Measurements from ENCODE around the gene LRCH1.
A peak's percentile ranks its signal among the peaks of the same experiment; 100 is the strongest.

The LRCH1 gene

DNA sequence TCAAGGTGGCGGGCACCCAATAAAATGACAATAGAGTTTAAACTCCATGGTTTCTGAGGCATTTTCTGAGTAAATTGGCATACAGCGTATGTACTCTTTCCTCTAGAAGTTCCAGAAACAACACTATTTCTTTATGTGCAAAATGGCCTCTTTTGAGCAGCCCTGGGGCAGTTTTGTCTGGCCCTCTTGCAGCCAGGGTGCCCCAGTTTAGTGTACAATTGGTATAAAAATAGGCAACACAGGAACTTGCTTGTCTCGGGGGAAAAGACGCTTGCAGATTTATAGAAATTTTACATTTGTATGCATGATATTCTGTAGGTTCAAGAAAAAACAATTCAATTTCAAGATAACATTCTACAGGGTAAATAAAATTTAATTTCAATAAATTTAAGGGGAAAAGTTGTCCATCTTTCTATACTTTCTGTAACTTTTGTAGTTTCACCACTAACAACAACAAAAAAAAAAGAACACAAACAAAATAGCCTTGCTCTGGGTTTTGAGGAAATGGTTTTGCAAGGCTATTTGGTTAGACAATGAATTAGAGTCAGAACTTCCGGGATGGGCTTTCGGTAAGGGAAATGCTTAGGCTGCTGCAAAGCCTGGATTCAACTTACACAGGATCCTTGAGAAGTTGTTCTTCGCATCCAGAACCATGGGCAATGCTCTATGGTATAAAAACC is 45.3 kb downstream of the LRCH1 start:
- no peak for DNase-seq
- no peak for TF ChIP-seq POLR2A (IDR thresholded peaks at IDR 0.05; ENCODE audit: low read length)
- TF ChIP-seq GATA1 (IDR thresholded peaks at IDR 0.05; ENCODE audit: low read depth, low read length) = no peak

DNA sequence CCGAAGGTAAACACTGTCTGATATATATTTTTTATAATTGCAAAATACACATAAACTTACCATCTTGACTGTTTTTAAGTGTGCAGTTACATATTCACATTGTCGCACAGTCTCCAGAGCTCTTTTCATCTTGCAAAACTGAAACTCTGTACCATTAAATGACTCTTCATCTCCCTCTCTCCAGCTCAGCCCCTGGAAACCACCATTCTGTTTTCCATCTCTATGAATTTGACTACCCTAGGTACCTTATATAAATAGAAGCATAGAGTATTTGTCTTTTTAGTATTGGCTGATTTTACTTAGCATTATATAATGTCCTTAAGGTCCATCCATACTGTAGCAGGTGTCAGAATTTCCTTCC is 45.8 kb downstream of the LRCH1 start:
- TF ChIP-seq GATA1 (IDR thresholded peaks at IDR 0.05; ENCODE audit: low read depth, low read length) (no peak), POLR2A (IDR thresholded peaks at IDR 0.05; ENCODE audit: low read length) (no peak)
- no peak for DNase-seq

DNA sequence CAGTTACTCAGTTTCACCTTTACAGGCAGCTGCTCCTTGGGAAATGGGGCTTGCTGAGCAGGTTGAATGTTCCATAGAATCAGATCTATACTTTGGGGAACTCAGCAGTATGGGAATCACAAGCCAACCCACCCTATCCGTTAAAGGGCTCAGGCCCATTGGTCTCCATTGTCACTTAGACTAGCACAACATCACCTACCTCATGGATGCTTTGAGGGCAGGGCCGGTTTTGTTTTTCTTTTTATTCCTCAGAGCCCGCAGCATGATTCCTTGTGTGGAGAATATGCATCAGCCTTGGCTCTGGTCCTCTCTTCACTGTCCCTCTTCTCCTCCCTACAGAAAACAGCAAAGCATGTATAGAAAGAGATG is 48.0 kb downstream of the LRCH1 start:
- DNase-seq = no peak
- no peak for TF ChIP-seq POLR2A (IDR thresholded peaks at IDR 0.05; ENCODE audit: low read length)
- no peak for TF ChIP-seq GATA1 (IDR thresholded peaks at IDR 0.05; ENCODE audit: low read depth, low read length)

DNA sequence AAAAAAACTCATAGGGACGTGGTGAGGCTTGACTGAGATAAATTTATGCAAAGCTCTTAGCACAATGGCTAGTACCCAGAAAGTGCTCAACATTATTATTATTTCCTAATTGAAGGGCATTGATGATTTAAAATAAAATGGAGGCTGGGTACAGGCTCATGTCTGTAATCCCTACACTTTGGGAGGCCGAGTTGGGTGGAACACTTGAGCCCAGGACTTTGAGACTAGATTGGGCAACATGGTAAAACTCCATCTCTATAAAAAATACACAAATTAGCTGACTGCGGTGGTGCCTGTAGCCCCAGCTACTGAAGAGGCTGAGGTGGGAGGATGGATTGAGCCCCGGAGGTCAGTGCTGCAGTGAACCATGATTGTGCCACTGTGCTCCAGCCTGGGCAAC is 49.6 kb downstream of the LRCH1 start:
- TF ChIP-seq GATA1 (IDR thresholded peaks at IDR 0.05; ENCODE audit: low read depth, low read length) (no peak), POLR2A (IDR thresholded peaks at IDR 0.05; ENCODE audit: low read length) (no peak)
- DNase-seq = no peak

DNA sequence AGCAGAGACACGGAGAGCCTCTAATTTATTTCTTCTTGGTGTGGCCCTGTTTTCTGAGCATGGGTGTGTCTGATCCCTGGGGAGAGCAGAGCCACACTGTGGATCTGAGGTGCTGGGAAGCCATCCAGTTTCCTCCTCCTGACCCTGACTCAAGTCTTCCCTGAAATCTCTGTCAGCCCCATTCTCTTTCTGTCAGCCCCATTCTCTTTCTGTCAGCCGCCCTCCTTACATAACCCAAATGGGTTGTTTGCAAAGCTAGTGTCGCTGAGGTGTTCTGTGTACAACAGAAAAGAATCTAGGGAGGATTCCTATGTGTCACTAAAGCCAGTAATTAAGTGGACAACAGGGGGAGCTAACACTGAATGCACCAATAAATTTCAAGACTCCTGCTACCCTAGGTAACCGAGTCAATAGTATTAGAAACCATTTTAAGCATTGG is 50.2 kb downstream of the LRCH1 start:
- no peak for TF ChIP-seq POLR2A (IDR thresholded peaks at IDR 0.05; ENCODE audit: low read length)
- TF ChIP-seq GATA1 (IDR thresholded peaks at IDR 0.05; ENCODE audit: low read depth, low read length) = no peak
- peak; percentile 40 to 56 for DNase-seq

DNA sequence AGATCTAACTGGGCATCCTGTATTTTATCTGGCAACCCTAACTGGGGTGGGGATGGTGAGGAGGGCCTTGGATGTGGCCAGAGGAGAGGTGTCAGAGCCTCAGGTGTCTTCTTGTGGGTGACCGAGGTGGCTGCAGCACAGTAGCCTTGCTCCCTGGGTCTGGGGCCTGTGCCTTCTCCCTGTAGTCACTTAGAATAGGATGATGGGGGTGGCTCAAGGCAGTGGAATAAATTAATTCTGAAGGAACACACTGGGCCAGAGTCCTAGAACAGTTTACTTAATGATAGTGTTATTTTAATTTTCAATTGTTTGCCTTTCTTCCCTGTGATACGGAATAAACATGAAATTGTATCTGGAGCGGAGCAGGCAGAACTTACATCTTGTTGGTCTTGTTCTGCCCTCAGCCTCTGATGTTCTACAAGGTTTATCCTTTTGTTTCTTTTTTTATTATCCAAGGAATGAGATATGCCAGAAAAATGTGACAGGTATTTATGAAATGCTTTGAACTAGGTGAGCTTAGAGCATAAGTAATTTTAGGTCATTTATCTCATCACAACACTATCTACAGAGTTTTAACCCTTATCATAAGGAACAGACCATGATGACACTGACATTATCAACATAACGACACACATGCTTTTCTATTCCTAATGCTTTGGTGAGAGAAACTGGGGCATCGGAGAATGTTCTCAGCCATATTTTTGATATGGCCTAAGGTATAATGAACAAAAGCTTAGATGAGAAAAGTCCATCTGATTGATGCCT is 51.4 kb downstream of the LRCH1 start:
- DNase-seq = peak; percentile 55 to 80
- TF ChIP-seq GATA1 (IDR thresholded peaks at IDR 0.05; ENCODE audit: low read depth, low read length) (no peak), POLR2A (IDR thresholded peaks at IDR 0.05; ENCODE audit: low read length) (no peak)

DNA sequence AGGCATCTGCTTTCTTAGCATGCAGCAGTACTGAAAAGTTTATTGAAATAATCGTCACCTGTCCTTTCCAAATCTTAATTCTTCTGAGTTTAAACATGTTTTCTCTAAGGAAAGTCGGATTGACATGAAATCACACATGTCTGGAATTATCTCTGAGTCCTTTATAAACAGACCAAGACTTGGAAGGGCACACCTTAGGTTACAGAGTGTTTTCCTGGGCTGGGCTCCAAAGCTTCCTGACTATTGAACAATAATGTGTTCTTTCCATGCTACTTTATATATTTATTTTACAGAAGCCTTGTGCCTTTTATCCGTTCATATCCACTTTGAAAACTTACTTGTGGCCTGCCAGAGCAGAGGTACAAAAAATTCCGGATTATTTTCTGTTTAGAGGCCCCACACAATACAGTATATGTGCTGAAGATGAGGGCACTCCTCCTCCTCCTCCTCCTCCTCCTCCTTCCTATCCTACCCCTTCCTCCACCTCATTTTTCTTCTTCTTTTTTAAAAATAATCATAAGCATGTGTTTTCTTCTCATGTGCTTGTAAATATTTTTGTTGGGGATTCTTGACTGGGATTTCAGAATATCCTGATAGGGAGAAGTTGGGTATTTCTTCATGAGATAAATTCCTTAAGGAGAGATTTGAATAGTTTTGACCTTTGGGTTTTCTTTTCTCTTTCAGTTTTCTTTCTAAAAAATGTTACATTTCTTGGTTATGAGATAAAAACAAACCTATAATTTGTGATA is 52.3 kb downstream of the LRCH1 start:
- TF ChIP-seq GATA1 (IDR thresholded peaks at IDR 0.05; ENCODE audit: low read depth, low read length) (no peak), POLR2A (IDR thresholded peaks at IDR 0.05; ENCODE audit: low read length) (no peak)
- no peak for DNase-seq

DNA sequence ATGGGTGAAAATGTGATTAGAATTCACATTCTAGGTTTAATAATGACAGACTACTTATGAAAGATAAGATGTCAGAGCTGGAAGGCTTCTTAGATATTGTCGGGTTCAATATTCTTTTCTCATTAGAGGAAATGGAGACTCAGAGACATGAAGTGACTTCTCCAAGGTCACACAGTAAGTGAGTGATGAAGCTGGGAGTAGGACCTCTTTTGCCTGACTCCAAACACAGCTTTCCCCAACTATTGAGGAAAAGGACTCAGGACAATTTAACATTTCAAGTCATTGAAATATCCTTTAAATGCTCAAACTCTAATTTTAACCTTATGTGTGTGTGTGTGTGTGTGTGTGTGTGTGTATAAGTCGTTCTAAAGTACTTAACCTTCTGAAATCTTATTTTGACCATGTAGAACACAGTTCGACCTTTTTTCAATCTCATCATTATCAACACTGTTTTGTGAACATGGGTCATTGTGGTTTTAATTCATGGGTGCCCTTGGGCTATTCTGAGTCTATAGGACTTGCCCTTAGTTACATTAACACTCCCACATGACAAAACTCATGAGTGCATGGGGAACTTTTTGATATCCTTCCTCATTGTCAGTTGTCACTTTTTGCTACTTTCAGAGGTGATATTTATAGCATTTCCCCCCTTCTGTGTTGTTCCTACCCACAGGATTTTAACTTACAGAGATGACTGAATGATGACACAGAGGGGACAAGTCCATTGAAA is 53.0 kb downstream of the LRCH1 start:
- DNase-seq = peak in 1 of 2 experiments; percentile 12
- TF ChIP-seq POLR2A (IDR thresholded peaks at IDR 0.05; ENCODE audit: low read length) (no peak), GATA1 (IDR thresholded peaks at IDR 0.05; ENCODE audit: low read depth, low read length) (no peak)

DNA sequence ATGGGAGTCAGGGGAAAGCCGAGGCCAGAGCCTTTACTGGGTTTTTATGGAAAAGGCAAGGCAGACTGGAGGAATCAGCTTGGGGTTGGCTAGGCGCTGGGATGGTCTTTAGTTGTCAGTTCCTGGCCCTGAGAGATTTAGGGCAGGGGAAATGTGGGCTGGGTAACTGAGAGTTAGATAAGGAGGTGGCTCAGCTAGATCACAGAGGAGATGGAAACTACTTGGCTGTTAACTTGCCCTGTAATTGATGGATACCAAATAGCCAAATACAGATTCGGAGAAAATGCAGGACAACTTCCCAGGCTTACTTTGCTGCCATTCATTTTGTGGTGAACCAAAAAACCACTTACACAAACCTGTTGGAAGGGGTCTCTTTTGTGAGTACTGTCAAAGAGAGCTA is 54.0 kb downstream of the LRCH1 start:
- DNase-seq = peak; percentile 32 to 56

DNA sequence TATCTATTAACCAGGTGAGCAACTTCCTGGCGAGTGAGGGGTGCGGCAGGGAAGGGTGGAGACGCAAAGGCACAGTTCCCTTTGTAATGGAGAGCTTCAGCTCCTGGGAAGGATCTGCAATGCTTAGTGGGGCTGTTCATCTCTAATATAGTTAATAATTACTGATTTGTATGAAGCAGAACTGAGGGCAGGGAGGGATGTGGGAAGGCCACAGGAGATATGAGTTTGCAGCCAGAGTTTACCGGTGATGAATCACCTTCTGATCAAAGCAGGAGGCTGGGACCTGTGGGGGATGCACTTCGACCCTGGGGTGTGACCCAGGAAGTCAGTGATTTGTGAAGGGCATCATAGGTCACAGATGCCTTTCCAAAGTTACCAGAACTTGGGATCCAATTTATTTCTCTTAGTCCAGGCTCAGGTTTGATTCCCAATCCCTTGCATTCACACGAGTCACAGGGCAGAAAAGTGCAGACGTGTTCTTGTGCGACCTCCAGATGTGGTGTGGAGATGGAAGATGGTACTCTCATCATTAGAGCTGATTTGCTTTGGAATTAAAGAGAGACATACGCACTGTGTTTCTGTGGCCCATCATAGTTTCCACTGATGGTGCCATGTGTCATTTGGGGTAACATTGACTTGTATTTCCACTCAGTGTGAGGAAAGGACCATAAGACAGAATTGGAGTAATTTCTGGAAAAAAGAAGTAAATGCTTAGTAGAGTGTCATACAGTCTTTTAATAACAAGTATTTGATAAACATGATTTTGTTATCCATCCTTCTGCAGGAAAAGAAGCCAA is 55.0 kb downstream of the LRCH1 start:
- TF ChIP-seq GATA1 (IDR thresholded peaks at IDR 0.05; ENCODE audit: low read depth, low read length) (no peak), POLR2A (IDR thresholded peaks at IDR 0.05; ENCODE audit: low read length) (no peak)
- DNase-seq = peak in 1 of 2 experiments; percentile 9

More for the DNA sequence above, 54.0 kb downstream of the LRCH1 start:
- no peak for TF ChIP-seq POLR2A (IDR thresholded peaks at IDR 0.05; ENCODE audit: low read length)
- no peak for TF ChIP-seq GATA1 (IDR thresholded peaks at IDR 0.05; ENCODE audit: low read depth, low read length)

DNA sequence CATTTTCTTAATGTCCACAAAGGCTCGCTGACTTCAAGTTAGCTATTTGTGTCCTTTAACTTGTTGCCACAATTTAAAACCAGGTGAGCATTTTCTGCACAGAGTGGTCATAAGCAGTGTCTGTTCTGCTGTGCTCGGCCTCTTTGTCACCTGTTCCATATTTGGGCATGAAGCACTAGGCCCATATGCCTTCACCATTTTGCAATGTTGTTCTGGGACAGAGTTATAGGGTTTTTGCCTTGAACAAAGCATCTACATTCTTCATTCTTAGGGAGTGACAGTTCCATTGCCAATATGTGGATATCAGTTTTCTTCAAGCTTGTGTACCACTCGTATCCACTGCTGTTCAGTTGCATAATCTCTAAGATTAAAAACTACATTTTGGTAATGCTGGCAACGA is 56.1 kb downstream of the LRCH1 start:
- TF ChIP-seq POLR2A (IDR thresholded peaks at IDR 0.05; ENCODE audit: low read length) = no peak
- no peak for TF ChIP-seq GATA1 (IDR thresholded peaks at IDR 0.05; ENCODE audit: low read depth, low read length)

DNA sequence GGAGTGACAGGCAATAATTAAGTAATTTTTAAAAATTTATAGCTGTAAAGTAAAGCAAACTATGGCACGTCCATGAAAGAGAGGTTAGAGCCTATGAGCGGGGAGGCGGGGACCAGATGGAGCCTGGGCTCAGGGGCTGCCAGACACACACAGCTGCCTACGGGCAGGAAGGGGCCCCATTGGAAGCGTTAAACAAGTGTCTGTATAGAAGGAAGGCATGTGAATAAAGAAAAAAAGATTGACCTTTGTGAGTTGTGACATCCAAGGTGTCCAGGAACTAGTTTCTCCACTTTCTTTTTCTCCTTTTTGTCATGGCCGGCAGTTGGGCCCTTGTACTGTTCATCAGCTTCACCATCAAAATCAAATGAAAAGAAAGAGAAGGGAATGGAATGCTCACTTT is 56.8 kb downstream of the LRCH1 start:
- TF ChIP-seq GATA1 (IDR thresholded peaks at IDR 0.05; ENCODE audit: low read depth, low read length) (no peak), POLR2A (IDR thresholded peaks at IDR 0.05; ENCODE audit: low read length) (no peak)
- DNase-seq = no peak

More for the DNA sequence above, 56.1 kb downstream of the LRCH1 start:
- DNase-seq = no peak

DNA sequence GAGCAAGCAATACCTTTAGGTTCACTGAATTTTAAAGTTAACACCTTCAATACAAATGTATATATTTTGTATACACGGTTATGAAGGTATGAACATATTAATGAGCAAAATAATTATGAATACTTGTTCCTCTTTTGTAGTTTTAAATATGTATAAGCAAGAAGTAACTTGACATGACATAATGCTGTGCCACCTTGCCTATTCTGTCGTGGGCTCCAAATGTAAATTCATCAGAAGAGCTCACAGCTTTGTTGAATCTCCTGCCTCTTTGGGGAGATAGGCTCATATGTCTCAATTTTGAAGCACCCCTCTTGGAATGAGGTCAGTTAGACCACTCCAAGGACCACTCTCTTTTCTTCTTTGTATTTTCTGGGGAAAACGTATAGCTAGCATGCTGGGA is 59.3 kb downstream of the LRCH1 start:
- DNase-seq = no peak
- TF ChIP-seq POLR2A (IDR thresholded peaks at IDR 0.05; ENCODE audit: low read length) = no peak
- TF ChIP-seq GATA1 (IDR thresholded peaks at IDR 0.05; ENCODE audit: low read depth, low read length) = no peak

Data from erythroblast (primary cell).